ENCODE results near the gene GCG.

- TF ChIP-seq EZH2 (IDR thresholded peaks at IDR 0.05; ENCODE audit: low read depth) = no peak
- TF ChIP-seq, protein P1, sequence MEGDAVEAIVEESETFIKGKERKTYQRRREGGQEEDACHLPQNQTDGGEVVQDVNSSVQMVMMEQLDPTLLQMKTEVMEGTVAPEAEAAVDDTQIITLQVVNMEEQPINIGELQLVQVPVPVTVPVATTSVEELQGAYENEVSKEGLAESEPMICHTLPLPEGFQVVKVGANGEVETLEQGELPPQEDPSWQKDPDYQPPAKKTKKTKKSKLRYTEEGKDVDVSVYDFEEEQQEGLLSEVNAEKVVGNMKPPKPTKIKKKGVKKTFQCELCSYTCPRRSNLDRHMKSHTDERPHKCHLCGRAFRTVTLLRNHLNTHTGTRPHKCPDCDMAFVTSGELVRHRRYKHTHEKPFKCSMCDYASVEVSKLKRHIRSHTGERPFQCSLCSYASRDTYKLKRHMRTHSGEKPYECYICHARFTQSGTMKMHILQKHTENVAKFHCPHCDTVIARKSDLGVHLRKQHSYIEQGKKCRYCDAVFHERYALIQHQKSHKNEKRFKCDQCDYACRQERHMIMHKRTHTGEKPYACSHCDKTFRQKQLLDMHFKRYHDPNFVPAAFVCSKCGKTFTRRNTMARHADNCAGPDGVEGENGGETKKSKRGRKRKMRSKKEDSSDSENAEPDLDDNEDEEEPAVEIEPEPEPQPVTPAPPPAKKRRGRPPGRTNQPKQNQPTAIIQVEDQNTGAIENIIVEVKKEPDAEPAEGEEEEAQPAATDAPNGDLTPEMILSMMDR (conservative IDR thresholded peaks at IDR 0.05) = no peak
These were observed 24.6 kb downstream of the GCG start for GRCh38 chr2:162127422-162127821.
